NCI-H1694 (cell line): ENCODE results near the gene GFRAL.

ENCODE experiments used
- DNase-seq: peaks from one replicate; lab custom pipeline; 2025; lab: John Stamatoyannopoulos, UW

The GFRAL gene

DNA sequence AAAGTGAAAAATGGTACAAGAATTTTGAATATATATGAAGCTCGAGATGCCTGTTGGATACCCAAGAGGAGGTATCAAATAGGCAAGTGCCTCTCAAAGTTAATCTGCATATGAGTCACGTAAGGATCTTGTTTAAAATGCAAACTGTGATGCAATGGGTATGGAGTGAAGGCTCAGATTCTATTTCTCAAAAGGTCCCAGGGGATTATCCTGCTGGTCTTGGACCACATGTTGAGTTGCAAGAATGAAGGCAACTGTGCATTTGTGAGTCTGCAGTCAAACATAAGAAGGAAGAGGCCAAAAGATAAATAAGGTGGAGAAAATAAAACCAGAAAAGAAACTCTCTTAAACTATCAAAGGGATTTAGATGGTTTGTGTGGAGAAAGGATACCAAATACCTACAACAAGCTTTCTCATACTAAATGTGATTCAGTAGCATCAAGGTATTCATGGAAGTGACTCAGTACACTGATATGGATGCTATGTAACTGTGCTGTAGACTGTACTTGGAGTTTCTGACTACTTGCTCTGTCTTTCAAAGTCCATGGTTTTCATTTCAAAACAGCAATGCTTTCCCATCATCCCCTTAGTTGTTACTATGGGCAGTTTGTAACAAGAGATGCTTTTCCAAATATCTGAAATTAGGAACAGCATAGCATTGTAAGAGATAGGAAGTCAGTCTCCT, 106.3 kb downstream of the GFRAL start:
- no peak for DNase-seq

DNA sequence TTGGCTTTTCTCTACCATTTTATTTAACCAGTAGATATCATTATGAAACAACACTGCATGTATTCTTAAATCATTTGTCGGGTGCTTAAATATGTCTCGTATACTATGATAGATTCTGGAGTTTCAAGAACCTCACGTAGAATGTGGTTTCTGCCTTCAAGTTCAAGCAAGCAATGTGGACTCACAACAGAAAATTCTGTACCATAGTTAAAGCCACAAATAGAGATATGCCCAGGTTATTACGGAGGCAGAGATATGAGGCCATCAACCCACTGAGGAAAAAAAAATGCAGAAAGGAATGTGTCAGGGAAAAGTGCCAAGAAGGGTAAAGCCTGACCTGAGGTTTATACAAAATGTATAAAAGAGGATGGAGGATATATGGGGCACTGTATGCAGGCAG, 109.9 kb downstream of the GFRAL start:
- no peak for DNase-seq

DNA sequence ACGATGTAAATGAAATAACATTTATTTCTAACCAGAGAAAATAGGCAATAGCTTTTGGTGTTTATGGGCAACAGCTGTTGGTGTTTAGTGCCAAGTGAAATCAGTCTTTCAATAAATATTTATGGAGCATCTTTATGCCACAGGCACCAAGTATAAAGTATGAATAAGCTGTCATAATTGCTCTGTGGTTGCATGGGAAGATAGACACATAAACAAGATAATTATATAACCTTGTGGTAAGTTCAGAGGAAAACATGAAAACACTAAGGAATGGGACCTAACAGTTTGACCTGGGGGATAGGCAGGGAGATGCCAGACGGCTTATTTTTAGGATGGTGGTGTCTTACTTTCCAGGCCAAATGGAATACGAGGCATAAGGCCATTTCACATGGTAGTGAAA, 110.9 kb downstream of the GFRAL start:
- no peak for DNase-seq

DNA sequence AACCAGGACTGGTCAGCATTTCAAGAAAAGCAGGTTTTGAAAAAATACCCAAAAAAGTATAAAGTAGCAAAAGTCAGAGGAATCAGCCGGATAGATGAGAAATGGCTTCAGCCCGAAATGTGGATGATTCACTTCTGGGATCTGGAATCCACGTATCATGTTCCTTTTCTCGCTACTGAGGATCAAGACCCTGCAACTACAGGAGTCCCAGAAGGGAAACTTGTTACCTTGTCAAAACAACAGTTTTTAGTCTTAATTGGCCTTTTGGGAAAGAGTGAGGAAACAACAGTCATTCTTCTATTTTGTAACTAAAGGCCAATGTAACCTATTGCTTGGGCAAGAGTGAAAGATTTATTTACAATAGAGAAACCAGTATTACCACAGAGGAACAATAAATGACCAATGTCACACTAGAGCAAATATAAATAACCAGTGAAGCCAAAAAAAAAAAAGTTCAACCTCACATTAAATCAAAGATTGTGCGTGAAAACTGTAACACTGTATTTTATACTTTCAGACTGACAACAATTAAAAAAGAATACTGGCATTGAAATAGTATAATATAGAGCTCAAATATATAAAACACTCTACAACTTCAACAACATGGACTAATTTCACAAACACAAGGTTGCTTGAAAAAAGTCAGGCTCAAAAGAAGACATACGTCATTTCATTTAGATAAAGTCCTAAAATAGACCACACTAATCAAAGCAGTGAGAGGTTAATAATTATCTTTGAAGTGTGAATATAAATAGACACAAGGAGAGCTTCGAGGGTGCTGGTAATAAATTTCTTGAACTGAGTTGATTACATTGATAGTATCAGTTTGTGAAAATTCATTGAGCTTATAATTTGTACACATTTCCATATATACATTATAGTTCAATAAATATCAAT, 116.2 kb downstream of the GFRAL start:
- no peak for DNase-seq

DNA sequence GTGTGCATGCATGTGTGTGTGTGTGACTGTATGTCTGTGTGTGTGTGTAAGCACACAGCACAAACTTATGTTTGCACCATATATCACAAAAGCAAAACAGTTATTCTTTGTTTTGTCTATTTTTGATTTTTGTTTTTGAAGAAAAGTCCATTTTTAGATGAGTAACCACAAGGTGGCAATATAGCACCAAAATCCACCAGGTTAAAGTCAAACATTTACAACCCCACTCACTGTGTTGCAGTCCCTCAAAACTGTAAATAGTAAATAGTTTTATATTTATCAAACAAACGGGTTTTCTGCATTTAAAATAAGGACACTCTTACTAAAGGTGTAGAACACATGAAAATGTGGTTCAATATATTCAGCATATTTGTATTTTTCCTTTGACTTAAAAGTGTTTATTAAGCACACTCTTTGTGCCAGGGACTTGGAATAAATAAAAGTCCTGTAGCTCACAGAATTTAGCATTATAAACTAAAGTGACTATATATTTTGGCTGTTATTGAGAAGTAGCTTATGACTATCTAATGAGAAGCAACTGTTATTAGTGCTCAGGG, 118.5 kb downstream of the GFRAL start:
- DNase-seq = no peak

DNA sequence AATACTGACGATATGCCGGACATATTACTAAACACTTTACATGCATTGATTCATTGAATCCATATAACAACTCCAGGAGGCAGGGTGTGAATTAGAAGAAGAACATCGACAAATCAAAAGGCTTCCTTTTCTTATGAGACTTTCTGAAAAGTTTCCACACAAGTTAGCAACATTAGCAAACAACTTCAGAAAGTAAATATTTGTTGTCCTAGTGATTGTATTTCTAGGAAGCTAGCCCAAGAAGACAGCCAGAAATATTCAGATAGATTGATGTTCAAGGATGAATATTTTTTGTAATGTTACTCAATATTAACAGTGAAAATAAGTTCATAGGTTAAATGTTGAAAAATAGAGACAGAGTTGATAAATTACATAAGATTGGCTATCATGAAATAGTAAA, 120.6 kb downstream of the GFRAL start:
- DNase-seq = no peak

DNA sequence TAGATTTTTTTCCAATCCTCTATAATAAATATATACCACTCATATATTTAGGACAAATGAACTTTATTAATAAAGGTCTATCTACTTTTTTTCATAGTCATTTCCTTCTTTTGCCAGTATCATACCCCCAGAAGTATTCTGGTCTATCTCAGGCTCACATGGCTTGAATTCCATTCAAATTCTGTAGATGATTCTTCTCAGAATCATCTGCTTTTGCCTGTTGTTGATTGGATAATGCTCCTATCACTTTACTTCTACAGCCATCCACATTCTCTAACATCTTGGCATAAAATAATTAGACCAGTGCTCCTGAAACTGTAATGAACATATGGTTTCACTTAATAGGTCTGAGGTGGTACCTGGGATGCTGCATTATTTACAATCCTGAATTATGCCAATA, 121.2 kb downstream of the GFRAL start:
- DNase-seq = no peak

DNA sequence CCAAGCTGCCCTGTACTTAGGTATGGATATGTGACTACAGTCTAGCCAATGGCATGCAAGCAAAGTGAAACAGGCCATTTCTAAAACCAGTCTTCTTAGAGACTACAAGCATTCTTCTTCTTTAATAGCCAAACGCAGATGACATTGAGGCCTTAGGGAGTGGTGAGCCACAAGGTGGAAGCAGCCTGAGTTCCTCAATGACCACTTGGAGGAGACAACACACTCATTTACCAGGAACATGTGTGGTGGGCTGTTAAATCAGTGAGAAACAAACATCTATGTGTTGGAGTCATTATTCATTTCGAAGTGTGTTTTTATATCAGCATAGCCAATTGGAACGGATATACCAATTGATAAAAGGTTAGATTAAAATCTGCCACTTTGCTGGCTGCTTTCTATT, 122.0 kb downstream of the GFRAL start:
- no peak for DNase-seq

DNA sequence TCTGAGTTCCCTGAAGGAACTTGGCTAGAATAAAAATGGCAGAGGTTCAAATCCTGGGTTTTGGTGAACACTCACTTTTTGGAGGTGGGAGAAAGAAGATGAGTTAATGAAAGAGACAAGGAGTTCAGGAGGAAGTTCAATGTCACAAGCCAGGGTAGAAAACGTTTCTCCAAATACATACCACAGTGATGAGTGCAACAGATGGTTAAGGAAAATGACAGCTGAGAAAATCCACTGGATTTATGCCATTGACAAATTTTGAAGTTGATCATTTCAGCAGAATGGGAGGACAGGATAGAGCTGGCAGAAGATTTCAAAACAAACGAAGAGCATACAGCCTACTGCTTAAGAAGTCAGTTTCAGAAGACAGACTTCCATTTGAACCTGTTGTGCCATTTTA, 122.7 kb downstream of the GFRAL start:
- no peak for DNase-seq
